Stimulated activated CD8-positive, alpha-beta memory T cell treated with anti-CD3 and anti-CD28 coated beads, Interleukin-2, amount 100 ng/mL, for 1 hour (primary cell): ENCODE data around the gene SERPINB13.

ENCODE experiments used
- DNase-seq, 2 donors: peaks; one replicate each; pipeline ENCODE4 v3.0.0-alpha.2; 2020; ENCODE audit warnings: low read depth in 2 of 2

SERPINB13 gene

DNA sequence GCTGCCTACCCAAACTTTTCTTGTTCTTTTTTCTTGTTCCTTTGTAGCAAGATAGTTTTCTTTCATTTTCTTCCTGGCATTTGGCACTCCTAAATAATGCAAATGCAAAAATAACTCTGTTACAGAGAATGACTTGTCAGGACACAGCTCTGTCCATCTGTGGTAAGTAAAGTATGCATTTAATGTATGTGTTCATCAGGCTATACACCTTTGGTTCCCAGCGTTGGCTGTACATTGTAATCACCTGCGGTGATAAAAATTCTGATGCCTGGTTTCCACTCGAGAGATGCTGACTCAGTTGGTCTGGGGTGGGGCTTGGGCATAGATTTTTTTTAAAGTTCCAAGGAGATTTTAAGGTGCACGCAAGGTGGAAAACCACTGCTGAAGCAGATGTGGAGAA is at the start of gene SERPINB13:
TSS of gene SERPINB13 (plus strand) at position 378 of the 400 bp plus-strand sequence. CDS start 1,325 bp downstream, outside the sequence.
- no peak for DNase-seq

DNA sequence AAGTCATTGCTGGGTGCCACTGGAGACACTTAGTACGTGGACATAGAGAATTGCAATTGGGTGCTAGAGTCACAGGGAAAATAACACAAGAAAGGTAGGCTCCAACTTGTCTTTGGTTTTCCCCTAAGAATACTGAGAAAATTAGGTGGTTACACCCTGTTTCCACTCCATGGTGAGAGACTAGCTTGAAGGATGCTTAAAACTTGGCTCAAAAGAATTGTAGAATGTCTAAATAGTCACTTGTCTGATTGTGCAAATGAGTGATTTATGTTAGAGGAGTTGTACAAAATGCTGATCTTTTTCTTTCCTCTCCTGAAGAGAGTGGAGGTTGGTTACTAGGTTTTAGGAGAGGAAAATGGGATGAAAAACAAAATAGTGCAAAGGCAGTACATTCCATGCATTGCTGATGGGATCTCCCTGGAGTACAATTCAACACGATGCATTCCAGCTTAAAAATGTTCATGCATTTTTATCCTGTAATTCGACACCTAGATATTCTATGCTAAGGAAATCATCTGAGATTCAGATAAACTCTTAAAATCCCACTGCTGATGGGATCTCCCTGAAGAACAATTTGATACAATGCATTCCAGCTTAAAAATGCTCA is 47.1 kb upstream of the SERPINB13 start:
- DNase-seq: no peak

- DNase-seq: no peak
Observed at GRCh38 chr18:63542069-63542468, 45.1 kb upstream of the SERPINB13 start, which contains the start of gene SERPINB12. Gene SERPINB12, plus strand, starts transcription at chr18:63542369. Its CDS starts 13,791 bp downstream, at chr18:63556160.

- DNase-seq: no peak
Observed at GRCh38 chr18:63544017-63544416, 43.1 kb upstream of the SERPINB13 start.

GRCh38 chr18:63545000-63545399 is 42.1 kb upstream of the SERPINB13 start:
- DNase-seq: no peak

GRCh38 chr18:63550068-63550467 is 37.1 kb upstream of the SERPINB13 start:
- DNase-seq: no peak

DNA sequence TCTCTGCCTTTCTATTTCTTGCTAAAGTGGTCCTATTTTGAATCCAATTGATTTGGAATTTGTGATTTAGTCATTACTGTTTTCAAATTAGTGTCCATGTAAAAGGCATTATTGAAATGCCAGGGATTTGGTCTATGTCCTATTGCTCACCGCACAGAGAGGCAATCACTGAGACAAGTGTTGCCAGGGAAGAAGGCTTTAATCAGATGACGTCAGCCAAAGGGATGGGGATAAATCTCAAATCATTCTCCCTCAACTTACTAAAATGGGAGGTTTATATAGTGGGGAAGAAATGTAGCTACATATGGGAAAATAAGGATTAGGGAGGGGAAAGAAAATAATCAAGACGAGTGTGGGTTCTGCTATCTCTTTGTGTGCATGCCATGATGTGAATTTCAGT is 35.4 kb upstream of the SERPINB13 start:
- DNase-seq: no peak

DNA sequence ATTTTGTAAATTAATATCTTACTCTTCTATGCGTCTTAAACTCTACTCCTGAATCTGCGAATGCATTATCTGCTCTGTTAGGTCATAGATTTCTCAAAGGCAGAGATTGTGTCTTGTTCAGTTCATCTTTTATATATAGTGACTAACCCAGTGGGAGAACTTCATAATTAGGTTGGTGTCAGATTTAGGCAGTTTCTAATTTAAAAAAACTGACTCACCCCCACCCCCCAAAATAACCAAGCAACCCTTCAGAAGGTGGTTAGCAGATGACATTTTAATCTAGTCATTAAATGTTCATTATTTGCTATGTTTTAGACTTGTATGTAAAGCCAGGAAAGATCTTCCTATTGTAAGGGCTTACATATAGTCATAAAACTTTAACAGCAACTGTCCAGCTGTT is 34.6 kb upstream of the SERPINB13 start:
- DNase-seq: no peak

DNA sequence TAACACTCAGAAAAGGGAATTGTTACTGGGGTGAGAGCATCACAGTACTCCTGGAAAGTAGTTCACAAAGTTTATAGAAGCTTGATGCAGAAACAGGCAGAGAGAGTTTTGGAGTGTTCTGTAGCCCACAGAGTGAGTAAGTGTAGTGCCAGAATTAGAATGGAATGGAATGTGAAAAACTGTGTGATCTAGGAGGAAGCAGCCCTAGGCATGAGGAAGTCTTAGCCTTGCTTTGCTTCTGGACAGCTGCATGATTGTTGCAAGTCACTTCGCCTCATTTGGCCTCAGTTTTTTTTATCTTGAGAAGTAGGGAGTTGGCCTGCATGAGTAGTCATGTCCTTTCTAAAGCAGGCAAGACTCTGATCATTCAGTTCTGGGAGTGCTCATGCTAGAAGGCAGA is 34.1 kb upstream of the SERPINB13 start:
- no peak for DNase-seq

GRCh38 chr18:63559567-63560491 is 27.3 kb upstream of the SERPINB13 start:
- DNase-seq: no peak

DNA sequence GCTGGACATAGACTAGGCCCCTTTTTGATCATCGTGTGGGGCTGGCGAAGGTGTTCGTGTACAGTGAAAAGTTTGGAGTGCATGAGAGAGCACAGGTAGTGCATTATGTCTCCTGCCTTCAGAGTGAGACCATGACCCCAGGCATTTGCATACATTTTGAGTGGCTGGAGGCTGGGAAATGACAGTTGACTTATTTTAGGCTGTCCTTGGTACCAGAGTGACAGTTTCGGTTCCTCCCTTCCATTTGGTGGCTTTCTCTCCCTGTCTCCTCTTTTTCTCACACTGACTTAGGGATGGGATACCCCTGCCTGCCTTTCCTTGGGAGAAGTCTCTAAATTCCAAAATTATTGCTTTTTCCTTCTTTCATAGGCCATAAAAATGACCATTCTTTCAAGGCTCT is 24.9 kb upstream of the SERPINB13 start:
- DNase-seq: no peak

GRCh38 chr18:63564021-63564420 is 23.1 kb upstream of the SERPINB13 start:
- no peak for DNase-seq

GRCh38 chr18:63564561-63564960 is 22.6 kb upstream of the SERPINB13 start:
- DNase-seq: no peak

GRCh38 chr18:63567276-63567675 is 19.9 kb upstream of the SERPINB13 start:
- no peak for DNase-seq

DNA sequence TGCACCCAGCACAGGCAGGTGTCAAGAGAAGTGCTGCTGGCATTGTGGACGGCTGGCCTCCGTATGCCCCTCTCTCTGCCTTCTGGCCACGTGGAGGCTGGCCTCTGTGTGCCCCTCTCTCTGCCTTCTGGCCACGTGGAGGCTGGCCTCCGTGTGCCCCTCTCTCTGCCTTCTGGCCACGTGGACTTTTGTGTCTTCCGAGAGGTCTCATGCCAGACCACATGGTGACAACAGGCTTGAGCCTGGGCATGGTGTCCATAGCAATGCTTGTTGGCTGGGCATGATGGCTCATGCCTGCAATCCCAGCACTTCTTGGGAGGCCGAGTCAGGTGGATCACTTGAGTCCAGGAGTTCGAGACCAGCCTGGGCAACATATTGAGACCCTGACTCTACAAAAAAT is 19.3 kb upstream of the SERPINB13 start:
- DNase-seq: no peak

GRCh38 chr18:63570721-63571120 is 16.4 kb upstream of the SERPINB13 start:
- DNase-seq: no peak

- no peak for DNase-seq
Observed at GRCh38 chr18:63575681-63576080, 11.5 kb upstream of the SERPINB13 start.

DNA sequence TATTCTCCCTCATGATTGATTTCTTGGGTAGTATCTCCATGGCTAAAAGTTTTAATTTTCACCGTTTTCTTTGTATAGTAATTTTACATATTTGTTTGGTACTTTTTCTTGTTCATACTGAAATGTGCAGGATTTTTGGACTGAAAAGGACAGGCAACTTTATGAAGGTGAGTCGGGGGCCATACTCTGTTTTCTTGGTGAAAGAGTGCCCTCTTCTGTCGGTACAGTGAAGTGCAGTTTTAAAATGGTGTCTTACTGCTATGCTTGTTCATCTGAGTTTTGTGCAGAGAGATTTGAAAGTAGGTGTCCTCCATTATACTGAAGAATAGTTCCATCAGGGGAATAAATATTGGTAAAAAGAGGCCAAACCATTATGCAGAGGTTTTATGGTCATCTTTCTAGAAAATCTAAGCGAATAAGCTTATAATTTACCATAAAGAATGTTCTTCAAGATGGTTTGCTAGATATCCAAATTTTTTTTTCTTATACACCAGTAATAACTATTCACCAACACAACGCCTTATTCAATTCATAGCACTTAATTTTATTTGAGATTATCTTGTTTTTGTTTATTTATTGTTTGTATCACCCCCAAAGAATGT is 8.7 kb upstream of the SERPINB13 start:
- no peak for DNase-seq

DNA sequence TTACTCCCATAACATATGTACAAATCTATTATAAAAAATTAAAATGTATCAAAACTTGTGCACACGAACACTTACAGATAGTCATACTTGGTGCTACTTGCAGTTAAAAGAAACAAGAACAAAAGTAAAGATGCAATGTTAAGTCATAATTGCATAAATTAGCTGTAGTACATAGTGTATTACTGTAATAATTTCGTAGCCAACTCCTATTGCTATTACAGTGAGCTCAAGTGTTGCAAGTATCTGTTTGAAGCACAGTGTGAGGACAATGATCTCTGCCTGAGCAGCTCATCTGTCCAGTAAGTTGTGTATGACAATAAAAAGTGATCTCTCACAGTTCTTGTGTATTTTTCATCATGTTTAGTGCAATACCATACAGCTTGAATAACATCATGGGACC is 7.5 kb upstream of the SERPINB13 start:
- DNase-seq: no peak

DNA sequence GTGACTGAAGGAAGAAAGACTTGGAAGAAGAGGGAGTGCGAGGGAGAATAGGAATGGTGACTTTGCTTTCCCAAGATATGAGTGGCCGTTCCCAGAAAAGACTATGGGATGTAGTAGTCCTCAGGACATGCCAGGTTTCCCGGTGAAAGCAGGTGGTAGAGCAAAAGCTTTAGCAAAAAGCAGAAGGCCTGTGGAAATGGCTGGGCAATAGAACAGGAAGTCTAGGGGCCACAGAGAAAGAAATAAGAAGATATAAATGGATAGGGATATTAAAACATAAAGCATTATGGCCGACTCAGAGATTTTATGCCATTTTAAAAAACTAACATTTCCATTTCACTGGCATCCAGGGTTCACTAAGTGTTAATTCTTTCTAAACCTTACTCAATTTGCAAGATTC is 1.2 kb upstream of the SERPINB13 start:
- no peak for DNase-seq

DNA sequence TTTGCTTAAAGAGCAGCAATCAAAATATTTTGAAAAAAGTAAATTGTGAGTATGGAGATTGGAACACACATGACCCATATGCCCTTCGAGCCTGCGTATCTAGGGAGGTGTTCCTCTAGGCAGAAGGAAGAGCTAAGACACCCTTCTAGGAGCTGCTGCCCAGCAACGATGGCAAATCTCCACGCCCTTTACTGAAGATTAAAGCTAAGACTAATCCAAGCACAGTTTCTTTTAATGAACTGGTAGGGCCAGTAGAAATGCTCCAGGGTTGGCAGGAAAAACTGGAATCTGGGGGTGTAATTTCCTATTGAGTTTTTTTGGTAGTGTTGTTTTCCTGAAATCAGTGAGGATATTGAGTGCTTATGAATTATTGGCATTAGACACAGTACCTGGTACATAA is 712 bp upstream of the SERPINB13 start:
- DNase-seq: no peak

DNA sequence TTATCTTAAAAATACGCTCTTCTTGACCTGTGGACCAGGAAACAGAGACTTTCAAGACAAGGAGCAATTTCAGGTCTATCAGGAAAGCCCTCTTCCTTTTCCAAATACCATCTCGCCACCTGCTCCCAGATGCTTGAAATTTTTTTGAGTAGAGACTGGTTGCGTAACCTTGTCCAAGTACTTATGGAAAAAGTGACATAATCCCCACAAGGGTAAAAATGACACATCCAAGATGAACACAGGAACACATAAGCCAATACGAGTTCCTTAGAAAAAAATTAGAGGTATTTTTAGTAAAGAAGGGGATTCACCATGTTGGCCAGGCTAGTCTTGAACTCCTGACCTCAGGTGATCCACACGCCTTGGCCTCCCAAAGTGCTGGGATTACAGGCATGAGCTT is 1.8 kb downstream of the SERPINB13 start:
- DNase-seq: no peak

- DNase-seq: no peak
Observed at GRCh38 chr18:63590373-63590772, 3.2 kb downstream of the SERPINB13 start.
